Thyroid gland (tissue), 4 donors: Measurements from ENCODE around the gene MPP7.

Experiments used
- POLR2A ChIP-seq, 2 donors: fragments of 450-650 bp; IDR thresholded peaks; one replicate each; pipeline ENCODE4 v1.6.1; 2017; ENCODE audit warnings: antibody characterized with exemption in 2 of 2, mild to moderate bottlenecking in 2 of 2, moderate library complexity in 1 of 2
- TF ChIP-seq, protein P1 (sequence below), 6 experiments: fragments of 200-600 bp in 3 of 6; fragments of 450-650 bp in 3 of 6; sonication (generic) in 3 of 6; IDR thresholded peaks; one replicate each; pipeline ENCODE4 v1.5.1; 2016 to 2019; ENCODE audit warnings: antibody characterized with exemption in 6 of 6, mild to moderate bottlenecking in 2 of 6, inconsistent platforms in 1 of 6, moderate library complexity in 1 of 6

DNA sequence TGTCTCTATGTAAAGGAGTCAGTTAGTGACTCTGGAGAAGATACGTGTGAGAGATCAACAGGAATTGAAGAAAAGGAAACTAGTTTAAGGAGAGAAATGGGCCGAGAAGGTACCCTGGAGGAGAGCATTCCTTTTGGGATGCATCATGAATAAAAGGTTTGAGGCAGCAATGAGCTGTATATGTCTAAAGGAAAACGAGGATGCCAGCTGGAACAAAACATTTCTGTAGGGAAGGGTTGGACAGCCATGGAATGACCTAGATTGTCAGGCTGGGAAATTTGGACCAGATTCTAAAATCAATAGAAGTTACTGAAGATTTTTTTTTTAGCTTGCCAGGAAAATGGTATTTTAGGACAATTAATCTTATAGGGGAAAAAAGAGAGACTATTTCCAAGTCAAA, 17.2 kb upstream of the MPP7 start:
- TF ChIP-seq, protein P1, sequence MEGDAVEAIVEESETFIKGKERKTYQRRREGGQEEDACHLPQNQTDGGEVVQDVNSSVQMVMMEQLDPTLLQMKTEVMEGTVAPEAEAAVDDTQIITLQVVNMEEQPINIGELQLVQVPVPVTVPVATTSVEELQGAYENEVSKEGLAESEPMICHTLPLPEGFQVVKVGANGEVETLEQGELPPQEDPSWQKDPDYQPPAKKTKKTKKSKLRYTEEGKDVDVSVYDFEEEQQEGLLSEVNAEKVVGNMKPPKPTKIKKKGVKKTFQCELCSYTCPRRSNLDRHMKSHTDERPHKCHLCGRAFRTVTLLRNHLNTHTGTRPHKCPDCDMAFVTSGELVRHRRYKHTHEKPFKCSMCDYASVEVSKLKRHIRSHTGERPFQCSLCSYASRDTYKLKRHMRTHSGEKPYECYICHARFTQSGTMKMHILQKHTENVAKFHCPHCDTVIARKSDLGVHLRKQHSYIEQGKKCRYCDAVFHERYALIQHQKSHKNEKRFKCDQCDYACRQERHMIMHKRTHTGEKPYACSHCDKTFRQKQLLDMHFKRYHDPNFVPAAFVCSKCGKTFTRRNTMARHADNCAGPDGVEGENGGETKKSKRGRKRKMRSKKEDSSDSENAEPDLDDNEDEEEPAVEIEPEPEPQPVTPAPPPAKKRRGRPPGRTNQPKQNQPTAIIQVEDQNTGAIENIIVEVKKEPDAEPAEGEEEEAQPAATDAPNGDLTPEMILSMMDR (IDR thresholded peaks at IDR 0.05) = no peak
- no peak for TF ChIP-seq POLR2A (IDR thresholded peaks at IDR 0.05)
